OCI-LY3 (cell line): ENCODE results near the gene RAET1L.
"Not testable (repeated sequence)": the region's sequence is repeated elsewhere in the genome, so short reads cannot be mapped to it uniquely, and the experiment has no call there.

Experiments used
- H2AFZ ChIP-seq: fragments of 200-600, 300-600 bp; shearing (Covaris generic); 2 replicates; pipeline ENCODE4 v1.6.0; 2014; ENCODE audit warnings: antibody characterized with exemption, low read depth, low read length
- H3K27ac ChIP-seq: fragments of 200-600, 300-600 bp; sonication (generic); 2 replicates; pipeline ENCODE4 v1.5.1; 2014; ENCODE audit warnings: mild to moderate bottlenecking, low read length, moderate library complexity, mixed read lengths
- H3K27me3 ChIP-seq: fragments of 200-600, 300-600 bp; sonication (generic); 2 replicates; pipeline ENCODE4 v1.6.1; 2014; ENCODE audit warnings: low read depth, low read length, mixed read lengths
- H3K36me3 ChIP-seq: fragments of 200-600, 300-600 bp; sonication (generic); replicated peaks from 2 replicates; pipeline ENCODE3; 2014; ENCODE audit warnings: low read depth, low read length, mixed read lengths
- H3K4me1 ChIP-seq: fragments of 300-600, 200-600 bp; sonication (generic); 2 replicates; pipeline ENCODE4 v1.6.1; 2014; ENCODE audit warnings: low read length, mixed read lengths
- H3K4me2 ChIP-seq: fragments of 200-600, 300-600 bp; sonication (generic); 2 replicates; pipeline ENCODE4 v1.6.1; 2014; ENCODE audit warnings: low read length, mixed read lengths
- H3K4me3 ChIP-seq: fragments of 300-600, 200-600 bp; sonication (generic); 2 replicates; pipeline ENCODE4 v1.5.1; 2014; ENCODE audit warnings: antibody characterized with exemption, mild to moderate bottlenecking, low read length, moderate library complexity
- H3K79me2 ChIP-seq: fragments of 300-600, 200-600 bp; shearing (Covaris generic); 2 replicates; pipeline ENCODE4 v1.6.1; 2014; ENCODE audit warnings: mild to moderate bottlenecking, low read length, mixed read lengths
- H3K9ac ChIP-seq: fragments of 300-600, 200-600 bp; shearing (Covaris generic); 2 replicates; pipeline ENCODE4 v1.6.0; 2014; ENCODE audit warnings: mild to moderate bottlenecking, low read length, moderate library complexity
- H3K9me3 ChIP-seq: fragments of 200-600, 300-600 bp; shearing (Covaris generic); 2 replicates; pipeline ENCODE4 v1.6.1; 2014; ENCODE audit warnings: low read length, mixed read lengths; ENCODE audit not compliant: insufficient read depth
- H4K20me1 ChIP-seq: fragments of 200-600, 300-600 bp; sonication (generic); 2 replicates; pipeline ENCODE4 v1.6.1; 2016; ENCODE audit warnings: low read length, mixed read lengths; ENCODE audit not compliant: insufficient read depth
- EZH2phosphoT487 ChIP-seq: fragments of 200-600 bp; shearing (Covaris generic); IDR thresholded peaks from 2 replicates; pipeline ENCODE4 v1.6.1; 2018; ENCODE audit warnings: antibody characterized with exemption, mixed run types, low read depth
- TF ChIP-seq, protein P1 (sequence below): fragments of 200-600, 300-600 bp; sonication (generic); IDR thresholded peaks from 2 replicates; pipeline ENCODE4 v1.5.1; 2014; ENCODE audit warnings: antibody characterized with exemption, low read length, low read depth

Gene RAET1L

DNA sequence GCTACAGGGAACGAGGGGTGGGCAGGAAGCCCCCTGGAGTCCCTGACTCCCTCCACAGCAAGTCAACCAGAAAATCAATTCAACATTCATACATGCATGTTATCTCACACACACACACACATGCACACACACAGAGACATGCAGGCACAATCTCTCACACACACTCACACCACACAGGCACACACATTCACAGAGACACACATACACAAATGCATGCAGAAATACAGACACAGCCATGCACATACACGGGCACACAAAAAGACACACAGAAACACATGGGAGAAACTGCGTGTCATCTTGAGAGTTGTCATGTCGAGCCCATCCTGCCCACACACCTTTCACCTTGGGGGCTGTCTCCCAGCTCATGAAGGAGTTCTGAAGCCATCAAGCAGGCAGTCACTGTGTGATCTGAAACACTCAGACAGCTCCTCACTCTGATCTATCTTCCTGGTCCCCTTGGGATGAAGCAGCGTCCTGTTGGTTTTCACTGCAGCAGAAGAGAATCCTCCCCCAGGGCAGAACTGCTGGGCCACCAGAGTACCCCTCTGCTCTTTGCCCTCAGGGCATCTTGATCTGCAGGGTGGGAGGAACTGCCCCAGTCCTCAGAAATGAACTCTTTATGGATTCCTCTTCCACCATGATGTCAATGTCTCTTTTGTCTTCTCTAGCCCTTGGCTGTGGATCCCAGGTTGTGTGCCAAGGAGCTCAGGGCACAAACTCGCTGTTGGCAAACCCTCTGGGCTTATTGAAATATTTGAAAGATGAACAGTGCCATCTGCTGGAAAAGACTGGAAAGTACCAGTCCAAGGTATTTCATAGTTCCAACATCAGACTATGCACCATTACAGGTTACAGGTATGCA is 8.8 kb downstream of the RAET1L start:
- no peaks in the 10 kb centered on the region for H3K4me1 ChIP-seq
- no peaks in the 10 kb centered on the region for H3K79me2 ChIP-seq
- no peak overlapping the region for H2AFZ ChIP-seq
- no peak overlapping the region for H3K4me2 ChIP-seq
- H3K9ac ChIP-seq: no peak overlapping the region
- H3K27me3 ChIP-seq: peaks cover 18% of the 10 kb centered on the region; the same call in 1 of the 2 replicates
- no peak overlapping the region for H3K4me3 ChIP-seq
- H3K9me3 ChIP-seq: no peaks in the 10 kb centered on the region
- no peaks in the 10 kb centered on the region for H3K36me3 ChIP-seq
- H4K20me1 ChIP-seq: no peaks in the 10 kb centered on the region
- no peak overlapping the region for H3K27ac ChIP-seq
- no peak for TF ChIP-seq EZH2phosphoT487
- TF ChIP-seq, protein P1, sequence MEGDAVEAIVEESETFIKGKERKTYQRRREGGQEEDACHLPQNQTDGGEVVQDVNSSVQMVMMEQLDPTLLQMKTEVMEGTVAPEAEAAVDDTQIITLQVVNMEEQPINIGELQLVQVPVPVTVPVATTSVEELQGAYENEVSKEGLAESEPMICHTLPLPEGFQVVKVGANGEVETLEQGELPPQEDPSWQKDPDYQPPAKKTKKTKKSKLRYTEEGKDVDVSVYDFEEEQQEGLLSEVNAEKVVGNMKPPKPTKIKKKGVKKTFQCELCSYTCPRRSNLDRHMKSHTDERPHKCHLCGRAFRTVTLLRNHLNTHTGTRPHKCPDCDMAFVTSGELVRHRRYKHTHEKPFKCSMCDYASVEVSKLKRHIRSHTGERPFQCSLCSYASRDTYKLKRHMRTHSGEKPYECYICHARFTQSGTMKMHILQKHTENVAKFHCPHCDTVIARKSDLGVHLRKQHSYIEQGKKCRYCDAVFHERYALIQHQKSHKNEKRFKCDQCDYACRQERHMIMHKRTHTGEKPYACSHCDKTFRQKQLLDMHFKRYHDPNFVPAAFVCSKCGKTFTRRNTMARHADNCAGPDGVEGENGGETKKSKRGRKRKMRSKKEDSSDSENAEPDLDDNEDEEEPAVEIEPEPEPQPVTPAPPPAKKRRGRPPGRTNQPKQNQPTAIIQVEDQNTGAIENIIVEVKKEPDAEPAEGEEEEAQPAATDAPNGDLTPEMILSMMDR: peak; percentile 55

DNA sequence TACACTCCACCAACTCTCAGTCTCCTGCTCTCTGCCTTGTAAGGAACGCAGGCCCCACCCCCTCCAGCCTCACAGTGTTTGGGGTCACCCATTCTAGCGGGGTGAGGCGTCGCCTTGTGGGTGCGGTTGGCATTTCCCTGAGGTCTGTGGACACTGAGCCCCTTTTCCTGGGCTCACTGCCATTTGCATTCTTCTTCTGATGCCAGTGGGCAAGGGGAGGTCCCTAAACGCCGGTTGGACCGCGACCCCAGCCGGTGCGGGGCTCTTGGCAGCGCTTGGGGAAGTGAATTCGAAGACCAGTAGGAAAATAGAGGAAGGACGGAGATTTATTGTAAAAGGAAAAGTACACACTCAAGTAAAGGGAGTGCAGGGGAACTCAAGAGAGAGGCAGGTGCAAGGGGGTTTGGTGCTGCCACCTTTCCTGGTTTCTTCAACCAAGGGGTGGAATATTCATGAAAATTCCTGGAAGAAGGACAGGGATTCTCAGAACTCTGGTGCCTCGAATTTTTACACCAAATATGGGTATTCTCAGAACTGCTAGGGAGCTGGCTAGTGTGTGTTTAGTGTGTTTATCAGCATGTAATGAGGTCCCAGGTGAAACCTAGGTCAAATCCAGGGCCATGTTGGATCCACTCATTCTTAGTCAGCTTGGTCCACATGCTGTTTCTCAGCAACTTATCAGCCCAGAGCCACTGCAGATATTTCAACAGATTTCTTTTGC is 9.9 kb downstream of the RAET1L start:
- not testable (repeated sequence) for H3K9ac ChIP-seq, H3K4me3 ChIP-seq, H4K20me1 ChIP-seq, H3K36me3 ChIP-seq, H3K9me3 ChIP-seq, H2AFZ ChIP-seq, H3K4me2 ChIP-seq, H3K4me1 ChIP-seq, H3K79me2 ChIP-seq, H3K27ac ChIP-seq
- H3K27me3 ChIP-seq: peaks cover 18% of the 10 kb centered on the region; the same call in 1 of the 2 replicates

DNA sequence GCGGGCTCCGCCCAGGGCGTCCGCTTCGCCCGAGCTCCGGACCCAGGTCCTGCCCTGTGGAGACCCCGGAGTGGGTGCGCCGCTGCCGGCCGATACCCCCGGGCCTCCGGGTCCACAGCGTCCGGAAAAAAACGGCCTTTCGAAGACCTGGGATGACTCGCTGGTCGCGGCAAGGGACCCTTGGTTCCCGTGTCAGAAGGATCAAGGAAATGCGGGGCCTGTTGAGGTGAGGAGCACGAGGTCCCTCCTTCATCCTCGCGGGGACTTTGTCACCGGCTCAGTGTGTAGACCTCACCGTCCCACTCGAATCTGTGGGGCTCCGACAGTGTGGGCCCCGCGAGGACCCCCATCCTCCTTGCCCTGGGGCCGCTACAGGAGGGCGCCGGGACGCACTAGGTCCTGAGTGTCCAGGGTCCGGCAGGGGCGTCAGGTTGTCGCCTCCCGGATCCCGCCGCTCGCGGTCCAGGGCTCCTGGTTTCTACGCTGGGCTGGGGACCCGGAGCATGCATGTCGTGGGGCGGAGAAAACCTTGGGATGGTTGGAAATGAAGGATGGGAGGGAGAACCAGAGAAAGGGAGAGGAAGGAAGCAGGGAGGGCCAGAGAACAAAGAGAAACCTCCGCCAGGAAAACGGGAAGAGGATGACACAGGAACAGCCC is 10.6 kb downstream of the RAET1L start:
- H3K79me2 ChIP-seq, H4K20me1 ChIP-seq, H2AFZ ChIP-seq, H3K27ac ChIP-seq, H3K9me3 ChIP-seq, H3K9ac ChIP-seq, H3K36me3 ChIP-seq, H3K4me3 ChIP-seq, H3K4me2 ChIP-seq, H3K4me1 ChIP-seq: not testable (repeated sequence)
- H3K27me3 ChIP-seq: peaks cover 18% of the 10 kb centered on the region; the same call in 1 of the 2 replicates

DNA sequence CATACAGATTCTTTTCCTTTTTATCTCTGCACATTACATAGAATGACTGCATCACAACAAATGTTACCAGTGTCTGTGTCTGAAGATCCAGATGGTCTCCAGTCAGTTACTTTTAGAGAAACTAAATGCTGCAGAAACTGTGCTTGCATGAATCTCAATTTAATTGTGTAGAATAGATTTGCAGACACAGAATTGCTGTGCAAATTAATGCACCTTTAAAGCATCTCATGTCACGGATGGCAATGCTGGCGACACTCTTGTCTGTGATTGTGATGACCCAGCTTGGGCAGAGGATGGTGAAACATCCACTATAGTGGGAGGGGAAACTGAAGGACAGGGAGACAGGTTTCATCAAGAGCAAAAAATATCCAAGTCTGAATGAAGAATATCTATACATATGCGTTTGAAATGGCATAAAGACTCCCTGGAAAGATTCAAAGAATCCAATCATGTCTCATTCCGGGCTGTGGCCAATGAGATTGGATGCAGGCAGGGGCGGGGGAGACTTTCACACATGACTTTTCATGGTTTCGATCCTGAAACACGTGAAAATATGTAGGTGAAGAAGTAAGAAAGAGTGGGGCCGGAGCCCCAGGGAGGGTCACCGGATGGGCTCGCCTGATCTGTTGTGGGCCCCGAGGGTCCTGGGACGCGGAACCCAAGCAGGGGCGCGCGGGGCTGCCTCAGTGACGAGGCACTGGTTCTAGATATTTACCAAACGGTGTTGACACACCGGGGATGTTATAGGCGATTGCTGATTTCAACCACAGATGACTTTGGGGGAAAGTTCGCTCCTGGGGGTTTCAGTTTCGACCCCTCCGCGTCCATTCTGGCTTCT is 11.3 kb downstream of the RAET1L start:
- H3K4me3 ChIP-seq, H3K27ac ChIP-seq, H3K4me2 ChIP-seq, H3K36me3 ChIP-seq, H3K9ac ChIP-seq, H3K4me1 ChIP-seq, H3K9me3 ChIP-seq, H4K20me1 ChIP-seq, H2AFZ ChIP-seq, H3K79me2 ChIP-seq: not testable (repeated sequence)
- H3K27me3 ChIP-seq: peaks cover 16% of the 10 kb centered on the region; the same call in 1 of the 2 replicates

DNA sequence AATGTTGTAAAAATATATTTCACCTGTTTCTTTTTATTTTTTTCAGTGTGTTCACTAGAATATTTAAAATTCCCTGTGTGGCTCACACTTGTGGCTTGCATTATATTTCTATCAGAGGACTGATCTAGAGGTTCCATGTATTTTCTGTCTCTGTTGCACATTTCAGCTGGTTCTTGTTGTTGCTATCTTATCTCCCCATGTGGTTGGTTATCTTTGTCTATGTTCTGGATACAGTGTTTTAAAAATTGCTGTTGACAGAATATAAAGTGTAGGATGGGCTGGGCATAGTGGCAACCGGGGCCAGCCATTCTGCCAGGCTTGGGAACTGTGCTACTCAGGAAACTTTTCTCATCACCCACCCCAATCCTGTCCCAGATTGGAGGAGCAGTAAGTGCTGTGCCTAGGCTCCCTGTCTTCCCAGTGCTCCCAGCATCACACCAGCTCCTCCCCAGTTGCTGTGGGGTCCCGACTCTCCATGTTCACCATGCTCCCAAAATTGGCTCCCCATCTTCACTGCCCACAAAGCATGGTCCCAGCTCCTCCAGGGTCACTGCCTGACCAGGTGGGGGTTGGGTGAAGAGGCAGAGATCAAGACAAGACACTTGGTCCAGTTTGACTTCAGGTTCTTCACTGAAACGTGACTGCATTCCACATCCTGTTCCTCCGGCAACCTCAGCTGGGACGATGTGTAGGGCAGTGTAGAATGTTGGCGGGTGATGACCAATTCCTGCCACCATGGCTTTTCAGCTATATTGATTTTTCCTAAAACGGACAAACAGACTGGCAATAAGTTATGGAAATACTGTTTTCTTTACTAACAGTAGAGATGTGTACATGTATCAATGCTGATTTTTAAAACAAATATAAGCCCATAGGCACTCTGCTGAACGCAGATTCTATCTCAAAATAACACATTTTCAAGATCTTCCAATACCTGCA is 12.2 kb downstream of the RAET1L start:
- H3K27me3 ChIP-seq, H2AFZ ChIP-seq, H3K4me1 ChIP-seq, H4K20me1 ChIP-seq, H3K4me3 ChIP-seq, H3K9me3 ChIP-seq, H3K27ac ChIP-seq, H3K9ac ChIP-seq, H3K79me2 ChIP-seq, H3K36me3 ChIP-seq, H3K4me2 ChIP-seq: not testable (repeated sequence)
